HG03045 (cell line): ENCODE data around the gene INPP4B.
"Not testable (repeated sequence)": the region's sequence is repeated elsewhere in the genome, so short reads cannot be mapped to it uniquely, and the experiment has no call there.

ENCODE experiments used
- ATAC-seq: cut with Tn5 transposase; IDR thresholded peaks from one replicate; pipeline ENCODE4 v1.9.1; 2021; ENCODE audit warnings: mild to moderate bottlenecking, moderate library complexity; ENCODE audit not compliant: unreplicated experiment

Gene INPP4B

GRCh38 chr4:142427456-142427855 lies 418.6 kb downstream of the INPP4B start:
- ATAC-seq = no peak

- no peak for ATAC-seq
Measured at GRCh38 chr4:142423861-142424260, 422.2 kb downstream of the INPP4B start.

- ATAC-seq = no peak
Measured at GRCh38 chr4:142420311-142421095, 425.6 kb downstream of the INPP4B start.

GRCh38 chr4:142419712-142420111 lies 426.4 kb downstream of the INPP4B start:
- ATAC-seq = no peak

GRCh38 chr4:142418697-142419096 lies 427.4 kb downstream of the INPP4B start:
- ATAC-seq = no peak

GRCh38 chr4:142416711-142417275 lies 429.3 kb downstream of the INPP4B start:
- no peak for ATAC-seq

- ATAC-seq = no peak
Measured at GRCh38 chr4:142416121-142416520, 430.0 kb downstream of the INPP4B start.

GRCh38 chr4:142414366-142414990 lies 431.6 kb downstream of the INPP4B start:
- ATAC-seq = no peak

- ATAC-seq = no peak
Measured at GRCh38 chr4:142413485-142413884, 432.6 kb downstream of the INPP4B start.

- ATAC-seq = no peak
Measured at GRCh38 chr4:142411993-142412392, 434.1 kb downstream of the INPP4B start.

GRCh38 chr4:142408003-142408441 lies 438.1 kb downstream of the INPP4B start:
- ATAC-seq = no peak

- ATAC-seq = no peak
Measured at GRCh38 chr4:142407596-142407995, 438.5 kb downstream of the INPP4B start.

- ATAC-seq = no peak
Measured at GRCh38 chr4:142406917-142407501, 439.1 kb downstream of the INPP4B start.

- ATAC-seq = no peak
Measured at GRCh38 chr4:142406499-142406835, 439.6 kb downstream of the INPP4B start.

- ATAC-seq = no peak
Measured at GRCh38 chr4:142405695-142406498, 440.2 kb downstream of the INPP4B start.

GRCh38 chr4:142405021-142405694 lies 440.9 kb downstream of the INPP4B start:
- no peak for ATAC-seq

- ATAC-seq = no peak
Measured at GRCh38 chr4:142404191-142404611, 441.9 kb downstream of the INPP4B start.

GRCh38 chr4:142402900-142403299 lies 443.2 kb downstream of the INPP4B start:
- ATAC-seq = no peak

- ATAC-seq = no peak
Measured at GRCh38 chr4:142402156-142402555, 443.9 kb downstream of the INPP4B start.

GRCh38 chr4:142397364-142397991 lies 448.6 kb downstream of the INPP4B start:
- ATAC-seq = not testable (repeated sequence)
